HEK293T (cell line): Measurements from ENCODE around the gene RSPH6A.
"Not testable (repeated sequence)": the region's sequence is repeated elsewhere in the genome, so short reads cannot be mapped to it uniquely, and the experiment has no call there.

ENCODE experiments used
- CTCF ChIA-PET: fragments of 350-600 bp; formaldehyde crosslinking; extraction: SDS; loops from one replicate; lab custom pipeline; 2021; ENCODE audit warnings: antibody characterized with exemption, inconsistent platforms; lab: Yijun Ruan, JAX
- POLR2A ChIA-PET: fragments of 350-600 bp; formaldehyde crosslinking; extraction: SDS; loops from one replicate; lab custom pipeline; 2020; ENCODE audit warnings: antibody characterized with exemption, inconsistent platforms; lab: Yijun Ruan, JAX
- DNase-seq: peaks from one replicate; pipeline ENCODE4 v3.0.0; 2012; ENCODE audit warnings: mixed read lengths; ENCODE audit errors: extremely low spot score
- ARNT ChIP-seq: fragments of 450-650 bp; IDR thresholded peaks from 2 replicates; pipeline ENCODE4 v1.6.1; 2017; ENCODE audit warnings: mild to moderate bottlenecking
- BHLHE40 ChIP-seq: fragments of 450-650 bp; IDR thresholded peaks from 2 replicates; pipeline ENCODE4 v1.6.1; 2016; ENCODE audit warnings: mild to moderate bottlenecking, moderate library complexity, borderline replicate concordance
- CTBP1 ChIP-seq: fragments of 450-650 bp; IDR thresholded peaks from 2 replicates; pipeline ENCODE4 v1.6.1; 2016; ENCODE audit warnings: borderline replicate concordance
- ELF4 ChIP-seq: fragments of 450-650 bp; IDR thresholded peaks from 2 replicates; pipeline ENCODE4 v1.6.1; 2017; ENCODE audit warnings: antibody characterized with exemption
- FOXA1 ChIP-seq: fragments of 450-650 bp; IDR thresholded peaks from 2 replicates; pipeline ENCODE4 v1.6.1; 2016; ENCODE audit warnings: mild to moderate bottlenecking
- FOXK2 ChIP-seq: fragments of 450-650 bp; IDR thresholded peaks from 2 replicates; pipeline ENCODE4 v1.6.1; 2016; ENCODE audit warnings: mild to moderate bottlenecking
- FOXM1 ChIP-seq: fragments of 450-650 bp; IDR thresholded peaks from 2 replicates; pipeline ENCODE4 v1.6.1; 2017; ENCODE audit warnings: mild to moderate bottlenecking, borderline replicate concordance
- HDGF ChIP-seq: fragments of 450-650 bp; IDR thresholded peaks from 2 replicates; pipeline ENCODE4 v1.6.1; 2017; ENCODE audit warnings: antibody characterized with exemption, borderline replicate concordance
- L3MBTL2 ChIP-seq: fragments of 450-650 bp; conservative IDR thresholded peaks from 2 replicates; pipeline ENCODE4 v1.6.1; 2016; ENCODE audit warnings: mild to moderate bottlenecking
- LEF1 ChIP-seq: fragments of 450-650 bp; IDR thresholded peaks from 2 replicates; pipeline ENCODE4 v1.6.1; 2017; ENCODE audit warnings: mild to moderate bottlenecking, borderline replicate concordance
- NFRKB ChIP-seq: fragments of 450-650 bp; IDR thresholded peaks from 2 replicates; pipeline ENCODE4 v1.6.1; 2016; ENCODE audit warnings: mild to moderate bottlenecking, moderate library complexity
- PKNOX1 ChIP-seq: fragments of 450-650 bp; IDR thresholded peaks from 2 replicates; pipeline ENCODE4 v1.6.1; 2016
- SP1 ChIP-seq: fragments of 450-650 bp; IDR thresholded peaks from 2 replicates; pipeline ENCODE4 v1.6.1; 2017
- SUZ12 ChIP-seq: fragments of 450-650 bp; IDR thresholded peaks from 2 replicates; pipeline ENCODE4 v1.6.1; 2016; ENCODE audit warnings: mild to moderate bottlenecking
- TARDBP ChIP-seq: fragments of 450-650 bp; IDR thresholded peaks from 2 replicates; pipeline ENCODE4 v1.6.1; 2016
- ZNF384 ChIP-seq: fragments of 450-650 bp; IDR thresholded peaks from 2 replicates; pipeline ENCODE4 v1.6.1; 2016

RSPH6A gene

DNA sequence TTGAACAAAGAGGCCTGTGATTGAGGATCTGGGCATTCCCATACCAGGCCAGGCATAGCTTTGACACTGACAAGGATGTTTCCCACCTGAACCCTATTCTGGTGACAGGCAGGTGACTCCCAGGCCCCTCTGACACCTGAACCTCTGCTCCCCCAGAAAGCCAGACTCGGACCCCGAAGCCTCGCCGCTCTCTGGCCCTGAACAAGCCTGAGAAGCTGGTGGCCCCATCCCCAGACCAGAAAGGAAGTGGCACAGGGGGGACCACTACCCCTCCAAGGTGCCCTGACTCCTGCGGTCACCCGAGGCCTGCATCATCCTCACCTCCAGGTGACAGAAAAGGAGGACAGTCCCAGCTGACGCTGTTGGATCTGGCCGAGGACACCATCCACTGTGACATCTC, 60.8 kb downstream of the RSPH6A start:
- POLR2A ChIA-PET, result interaction anchor here (0.5 to 2.1 kb wide), 3 partner anchors 15 to 732 kb away, joined by 3 to 8 read pairs (median 3); partner anchors contain the start of genes QPCTL, SIX5 and SNRPD2
- TF ChIP-seq SUZ12 (no peak), CTBP1 (no peak), BHLHE40 (no peak), FOXM1 (no peak), TARDBP (no peak), L3MBTL2 (no peak)
- DNase-seq, result no peak
- CTCF ChIA-PET, result interaction anchor here (0.6 to 0.8 kb wide), 2 partner anchors 16 to 19 kb away, joined by 3 read pairs; no protein-coding TSS in a partner anchor

- DNase-seq, result no peak
- CTCF ChIA-PET, result interaction anchor here (0.8 to 1.3 kb wide), 2 partner anchors 10 to 14 kb away, joined by 3 read pairs; no protein-coding TSS in a partner anchor
- POLR2A ChIA-PET, result interaction anchor here (1.4 to 2.1 kb wide), 2 partner anchors 14 to 16 kb away, joined by 5 to 8 read pairs; partner anchors contain the start of gene SIX5
- TF ChIP-seq LEF1 (no peak), FOXK2 (no peak), ARNT (no peak), ZNF384 (no peak), ELF4 (no peak), BHLHE40 (no peak), FOXM1 (no peak), CTBP1 (no peak), NFRKB (no peak), PKNOX1 (no peak), TARDBP (no peak), SP1 (no peak), L3MBTL2 (no peak), SUZ12 (no peak), HDGF (no peak), FOXA1 (no peak)
These were observed 61.6 kb downstream of the RSPH6A start for GRCh38 chr19:45753548-45753947.

GRCh38 chr19:45752639-45753038, 62.5 kb downstream of the RSPH6A start:
- no peak for DNase-seq
- no peak for TF ChIP-seq PKNOX1
- TF ChIP-seq L3MBTL2, result no peak
- no peak for TF ChIP-seq BHLHE40
- TF ChIP-seq NFRKB, result no peak
- no peak for TF ChIP-seq FOXM1
- TF ChIP-seq FOXK2, result no peak
- TF ChIP-seq SUZ12, result no peak
- TF ChIP-seq ARNT, result no peak
- no peak for TF ChIP-seq HDGF
- TF ChIP-seq SP1, result no peak
- no peak for TF ChIP-seq TARDBP
- no peak for TF ChIP-seq ELF4
- TF ChIP-seq FOXA1, result no peak
- no peak for TF ChIP-seq ZNF384
- TF ChIP-seq CTBP1, result no peak
- no peak for TF ChIP-seq LEF1
- ChIA-PET CTCF (interaction anchor here (0.6 to 1.3 kb wide), 2 partner anchors 15 to 53 kb away, joined by 3 read pairs; no protein-coding TSS in a partner anchor), POLR2A (interaction anchor here (1.4 to 2.1 kb wide), 2 partner anchors 15 to 17 kb away, joined by 5 to 8 read pairs; partner anchors contain the start of gene SIX5)

DNA sequence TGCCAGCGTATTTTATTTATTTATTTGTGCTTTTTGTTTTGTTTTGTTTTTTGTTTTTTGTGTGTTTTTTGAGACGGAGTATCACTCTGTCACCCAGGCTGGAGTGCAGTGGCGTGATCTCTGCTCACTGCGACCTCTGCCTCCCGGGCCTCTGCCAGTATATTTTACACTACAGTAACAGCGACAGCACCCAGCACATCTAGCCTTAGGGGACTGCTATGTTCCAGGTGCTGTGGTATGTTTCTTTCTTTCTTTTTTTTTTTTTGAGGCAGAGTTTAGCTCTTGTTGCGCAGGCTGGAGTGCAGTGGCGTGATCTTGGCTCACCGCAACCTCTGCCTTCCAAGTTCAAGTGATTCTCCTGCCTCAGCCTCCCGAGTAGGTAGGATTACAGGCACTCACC, 63.6 kb downstream of the RSPH6A start:
- CTCF ChIA-PET, DNase-seq, POLR2A ChIA-PET: not testable (repeated sequence)

GRCh38 chr19:45747513-45747912, 67.6 kb downstream of the RSPH6A start:
- TF ChIP-seq BHLHE40 (no peak), FOXA1 (no peak), FOXM1 (no peak), PKNOX1 (no peak), ELF4 (no peak), HDGF (no peak)
- POLR2A ChIA-PET, result no interaction called here
- CTCF ChIA-PET, result no interaction called here
- no peak for DNase-seq

DNA sequence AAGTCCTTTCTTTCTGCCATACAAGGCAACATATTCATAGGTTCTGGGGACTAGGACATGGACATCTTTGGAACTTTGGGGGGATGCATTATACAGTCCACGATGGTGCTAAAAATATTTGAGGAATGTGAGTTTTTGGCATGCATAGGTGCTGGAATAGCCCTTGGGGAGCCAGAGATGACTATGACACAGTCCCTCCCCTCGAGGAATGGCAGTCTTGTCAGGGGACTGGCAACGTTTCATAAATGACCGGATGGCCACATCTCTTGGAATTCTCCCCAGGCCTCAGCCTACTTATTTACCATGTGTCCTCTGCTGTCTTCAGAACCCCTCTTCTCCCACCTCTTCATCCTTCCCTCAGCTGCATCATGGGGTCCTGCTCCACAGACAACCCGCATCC, 68.2 kb downstream of the RSPH6A start:
- ChIA-PET CTCF (no interaction called here), POLR2A (no interaction called here)
- DNase-seq, result no peak
- TF ChIP-seq NFRKB, result no peak
- no peak for TF ChIP-seq ARNT
- TF ChIP-seq PKNOX1, result no peak
- TF ChIP-seq FOXK2, result no peak
- no peak for TF ChIP-seq CTBP1
- no peak for TF ChIP-seq TARDBP
- TF ChIP-seq ZNF384, result no peak
- no peak for TF ChIP-seq FOXA1
- no peak for TF ChIP-seq HDGF
